KMS-11 (cell line): ENCODE data around the gene TMEFF1.

Experiments used
- H2AFZ ChIP-seq: fragments of 200-600 bp; sonication (generic); 2 replicates; pipeline ENCODE4 v1.6.1; 2016; ENCODE audit warnings: antibody characterized with exemption, mixed run types, low read depth
- H3K27ac ChIP-seq: fragments of 200-600 bp; sonication (generic); 2 replicates; pipeline ENCODE4 v1.6.1; 2016; ENCODE audit warnings: mild to moderate bottlenecking, mixed run types
- H3K27me3 ChIP-seq: fragments of 200-600 bp; sonication (generic); 2 replicates; pipeline ENCODE4 v1.6.1; 2017; ENCODE audit warnings: mild to moderate bottlenecking, low read depth, mixed run types, moderate library complexity; ENCODE audit not compliant: insufficient read depth
- H3K36me3 ChIP-seq: fragments of 200-600 bp; sonication (generic); 2 replicates; pipeline ENCODE4 v1.6.1; 2017; ENCODE audit warnings: mild to moderate bottlenecking, mixed run types; ENCODE audit not compliant: insufficient read depth
- H3K4me1 ChIP-seq: fragments of 200-600 bp; sonication (generic); 2 replicates; pipeline ENCODE4 v1.6.1; 2016; ENCODE audit warnings: mild to moderate bottlenecking, low read depth, mixed run types; ENCODE audit not compliant: poor library complexity, severe bottlenecking
- H3K4me2 ChIP-seq: fragments of 200-600 bp; sonication (generic); 2 replicates; pipeline ENCODE4 v1.7.0; 2016; ENCODE audit warnings: mild to moderate bottlenecking, mixed run types
- H3K4me3 ChIP-seq: fragments of 200-600 bp; sonication (generic); IDR thresholded peaks from 2 replicates; pipeline ENCODE4 v1.6.1; 2017; ENCODE audit warnings: low read depth, low read length, mixed read lengths; ENCODE audit not compliant: insufficient read depth
- H3K79me2 ChIP-seq: fragments of 200-600 bp; sonication (generic); 2 replicates; pipeline ENCODE4 v1.6.1; 2016; ENCODE audit warnings: low read depth, mixed run types; ENCODE audit not compliant: insufficient read depth
- H3K9ac ChIP-seq: fragments of 200-600 bp; sonication (generic); 2 replicates; pipeline ENCODE4 v1.6.1; 2016; ENCODE audit warnings: mild to moderate bottlenecking, mixed run types
- H4K20me1 ChIP-seq: fragments of 200-600 bp; sonication (generic); 2 replicates; pipeline ENCODE4 v1.6.1; 2016; ENCODE audit warnings: mild to moderate bottlenecking, mixed run types; ENCODE audit not compliant: insufficient read depth
- CTCF ChIP-seq: fragments of 200-600 bp; sonication (generic); conservative IDR thresholded peaks from 2 replicates; pipeline ENCODE4 v1.6.1; 2017; ENCODE audit warnings: low read depth, mild to moderate bottlenecking, antibody characterized with exemption, low read length, moderate library complexity, mixed read lengths

Gene TMEFF1

GRCh38 chr9:100427366-100428263, 45.3 kb upstream of the TMEFF1 start:
- Histone ChIP-seq H3K9ac (peak overlapping the region; percentile 67), H3K4me3 (no peak overlapping the region), H3K27ac (peak overlapping the region; percentile 51; the same call in 1 of the 2 replicates), H3K27me3 (no peaks in the 10 kb centered on the region), H3K36me3 (no peaks in the 10 kb centered on the region), H3K4me2 (peak overlapping the region; percentile 80), H3K4me1 (peaks cover 15% of the 10 kb centered on the region), H2AFZ (peak overlapping the region; percentile 75), H4K20me1 (no peaks in the 10 kb centered on the region), H3K79me2 (peaks cover 9% of the 10 kb centered on the region; the same call in 1 of the 2 replicates)
- no peak for TF ChIP-seq CTCF

DNA sequence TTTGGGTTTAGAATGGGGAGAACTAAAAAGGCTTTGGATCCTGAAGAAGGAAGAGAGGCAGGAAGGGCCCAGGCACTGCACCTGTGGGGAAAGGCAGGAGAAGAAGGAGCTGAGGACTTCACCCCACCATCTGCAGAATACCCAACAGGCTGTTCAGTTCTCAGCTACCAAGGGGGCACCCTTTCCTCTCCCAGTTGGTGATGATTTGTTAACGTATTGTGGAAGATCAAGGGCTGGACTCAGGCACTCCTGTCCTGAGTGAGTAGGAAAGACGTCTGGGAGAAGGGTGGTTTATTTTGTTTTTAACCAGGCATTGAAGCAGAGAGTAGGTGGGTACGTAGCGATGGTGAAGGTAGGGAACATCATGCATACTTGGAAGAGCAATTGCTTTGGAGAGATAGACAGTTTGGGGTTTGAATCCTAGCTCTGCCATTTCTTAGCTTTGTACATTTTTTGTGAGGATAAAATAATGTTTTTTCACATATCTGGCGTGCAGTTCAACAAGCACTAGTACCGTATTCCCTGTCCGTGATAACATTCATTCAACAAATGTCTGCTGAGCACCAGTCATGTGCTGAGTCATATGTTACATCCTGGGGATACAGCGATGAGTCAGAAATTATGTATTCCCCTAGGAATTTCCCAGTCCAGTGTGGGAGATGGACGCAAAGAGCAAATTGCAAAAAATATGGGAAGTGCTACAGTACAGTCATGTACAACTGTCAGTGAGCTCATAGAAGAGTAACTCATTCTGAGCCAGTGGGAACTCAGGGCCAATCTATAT, 43.9 kb upstream of the TMEFF1 start:
- Histone ChIP-seq H3K36me3 (no peaks in the 10 kb centered on the region), H3K27me3 (no peaks in the 10 kb centered on the region), H3K4me3 (no peak overlapping the region), H3K4me1 (peaks cover 15% of the 10 kb centered on the region), H2AFZ (no peak overlapping the region), H4K20me1 (no peaks in the 10 kb centered on the region), H3K27ac (no peak overlapping the region), H3K4me2 (peak overlapping the region; percentile 80), H3K79me2 (peaks cover 9% of the 10 kb centered on the region; the same call in 1 of the 2 replicates), H3K9ac (no peak overlapping the region)
- no peak for TF ChIP-seq CTCF

DNA sequence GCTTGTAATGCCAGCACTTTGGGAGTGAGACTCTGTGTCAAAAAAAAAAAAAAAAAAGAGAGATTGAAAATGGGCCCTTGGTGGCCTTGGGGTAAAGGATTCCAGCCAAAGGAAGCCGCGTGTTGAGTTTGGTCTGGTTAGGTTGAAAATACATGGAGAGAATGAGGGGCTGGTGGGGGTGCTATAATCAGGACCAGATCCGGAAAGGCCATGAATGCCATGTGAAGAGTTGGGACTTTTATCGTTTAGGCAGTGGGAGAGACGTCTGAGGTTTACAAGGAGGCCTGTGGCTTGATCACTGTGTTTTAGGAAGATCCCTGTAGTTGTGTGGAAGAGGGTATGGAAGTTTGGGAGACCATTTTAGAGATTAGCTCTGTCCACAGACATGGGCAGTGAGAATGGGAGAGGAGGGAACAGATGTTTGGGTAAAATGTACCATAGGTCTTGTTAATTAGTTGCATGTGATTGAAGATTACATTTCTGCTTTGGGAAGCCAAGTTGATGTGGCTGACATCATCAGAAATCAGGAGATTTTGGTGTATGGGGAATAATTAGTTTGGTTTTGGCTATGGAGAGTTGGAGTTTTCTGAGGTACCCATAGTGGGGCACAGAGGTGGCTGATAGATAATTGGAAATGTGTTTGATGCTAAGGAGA, 42.5 kb upstream of the TMEFF1 start:
- Histone ChIP-seq H3K27me3 (no peaks in the 10 kb centered on the region), H2AFZ (no peak overlapping the region), H3K9ac (no peak overlapping the region), H3K79me2 (peaks cover 9% of the 10 kb centered on the region; the same call in 1 of the 2 replicates), H4K20me1 (no peaks in the 10 kb centered on the region), H3K36me3 (no peaks in the 10 kb centered on the region), H3K4me3 (no peak overlapping the region), H3K4me2 (no peak overlapping the region), H3K4me1 (peaks cover 15% of the 10 kb centered on the region), H3K27ac (no peak overlapping the region)
- no peak for TF ChIP-seq CTCF

DNA sequence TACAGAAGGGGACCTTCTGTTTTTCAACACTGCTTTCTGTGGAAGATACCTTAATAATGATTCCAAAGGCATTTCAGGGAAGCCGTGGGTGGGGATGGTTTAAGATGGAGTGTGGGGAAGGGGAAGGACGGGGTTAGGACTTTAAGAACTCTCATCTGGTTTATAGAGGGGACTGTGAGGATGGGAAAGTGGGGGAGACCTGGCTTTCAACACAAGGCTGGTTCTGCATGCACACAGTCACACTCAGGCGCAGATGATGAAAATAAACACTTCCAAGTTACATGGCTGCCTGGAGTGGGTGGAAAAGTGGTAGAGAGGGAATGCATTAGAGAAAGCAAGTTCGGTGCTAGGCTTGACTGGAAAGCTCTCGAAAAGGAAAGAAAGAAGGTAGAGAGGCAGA, 41.1 kb upstream of the TMEFF1 start:
- Histone ChIP-seq H3K27ac (no peak overlapping the region), H4K20me1 (no peaks in the 10 kb centered on the region), H3K27me3 (no peaks in the 10 kb centered on the region), H3K9ac (no peak overlapping the region), H3K4me2 (no peak overlapping the region), H3K4me1 (peaks cover 8% of the 10 kb centered on the region), H2AFZ (no peak overlapping the region), H3K79me2 (peaks cover 9% of the 10 kb centered on the region; the same call in 1 of the 2 replicates), H3K36me3 (no peaks in the 10 kb centered on the region), H3K4me3 (no peak overlapping the region)
- no peak for TF ChIP-seq CTCF
